KMS-11 (cell line): ENCODE data around the gene IL18R1.

Experiments used
- H2AFZ ChIP-seq: fragments of 200-600 bp; sonication (generic); 2 replicates; pipeline ENCODE4 v1.6.1; 2016; ENCODE audit warnings: antibody characterized with exemption, mixed run types, low read depth
- H3K27ac ChIP-seq: fragments of 200-600 bp; sonication (generic); 2 replicates; pipeline ENCODE4 v1.6.1; 2016; ENCODE audit warnings: mild to moderate bottlenecking, mixed run types
- H3K27me3 ChIP-seq: fragments of 200-600 bp; sonication (generic); 2 replicates; pipeline ENCODE4 v1.6.1; 2017; ENCODE audit warnings: mild to moderate bottlenecking, low read depth, mixed run types, moderate library complexity; ENCODE audit not compliant: insufficient read depth
- H3K36me3 ChIP-seq: fragments of 200-600 bp; sonication (generic); 2 replicates; pipeline ENCODE4 v1.6.1; 2017; ENCODE audit warnings: mild to moderate bottlenecking, mixed run types; ENCODE audit not compliant: insufficient read depth
- H3K4me1 ChIP-seq: fragments of 200-600 bp; sonication (generic); 2 replicates; pipeline ENCODE4 v1.6.1; 2016; ENCODE audit warnings: mild to moderate bottlenecking, low read depth, mixed run types; ENCODE audit not compliant: poor library complexity, severe bottlenecking
- H3K4me2 ChIP-seq: fragments of 200-600 bp; sonication (generic); 2 replicates; pipeline ENCODE4 v1.7.0; 2016; ENCODE audit warnings: mild to moderate bottlenecking, mixed run types
- H3K4me3 ChIP-seq: fragments of 200-600 bp; sonication (generic); IDR thresholded peaks from 2 replicates; pipeline ENCODE4 v1.6.1; 2017; ENCODE audit warnings: low read depth, low read length, mixed read lengths; ENCODE audit not compliant: insufficient read depth
- H3K79me2 ChIP-seq: fragments of 200-600 bp; sonication (generic); 2 replicates; pipeline ENCODE4 v1.6.1; 2016; ENCODE audit warnings: low read depth, mixed run types; ENCODE audit not compliant: insufficient read depth
- H3K9ac ChIP-seq: fragments of 200-600 bp; sonication (generic); 2 replicates; pipeline ENCODE4 v1.6.1; 2016; ENCODE audit warnings: mild to moderate bottlenecking, mixed run types
- H4K20me1 ChIP-seq: fragments of 200-600 bp; sonication (generic); 2 replicates; pipeline ENCODE4 v1.6.1; 2016; ENCODE audit warnings: mild to moderate bottlenecking, mixed run types; ENCODE audit not compliant: insufficient read depth
- TF ChIP-seq, protein P1 (sequence below): fragments of 200-600 bp; sonication (generic); conservative IDR thresholded peaks from 2 replicates; pipeline ENCODE4 v1.6.1; 2017; ENCODE audit warnings: low read depth, mild to moderate bottlenecking, antibody characterized with exemption, low read length, moderate library complexity, mixed read lengths

The IL18R1 gene, protein sequence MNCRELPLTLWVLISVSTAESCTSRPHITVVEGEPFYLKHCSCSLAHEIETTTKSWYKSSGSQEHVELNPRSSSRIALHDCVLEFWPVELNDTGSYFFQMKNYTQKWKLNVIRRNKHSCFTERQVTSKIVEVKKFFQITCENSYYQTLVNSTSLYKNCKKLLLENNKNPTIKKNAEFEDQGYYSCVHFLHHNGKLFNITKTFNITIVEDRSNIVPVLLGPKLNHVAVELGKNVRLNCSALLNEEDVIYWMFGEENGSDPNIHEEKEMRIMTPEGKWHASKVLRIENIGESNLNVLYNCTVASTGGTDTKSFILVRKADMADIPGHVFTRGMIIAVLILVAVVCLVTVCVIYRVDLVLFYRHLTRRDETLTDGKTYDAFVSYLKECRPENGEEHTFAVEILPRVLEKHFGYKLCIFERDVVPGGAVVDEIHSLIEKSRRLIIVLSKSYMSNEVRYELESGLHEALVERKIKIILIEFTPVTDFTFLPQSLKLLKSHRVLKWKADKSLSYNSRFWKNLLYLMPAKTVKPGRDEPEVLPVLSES

DNA sequence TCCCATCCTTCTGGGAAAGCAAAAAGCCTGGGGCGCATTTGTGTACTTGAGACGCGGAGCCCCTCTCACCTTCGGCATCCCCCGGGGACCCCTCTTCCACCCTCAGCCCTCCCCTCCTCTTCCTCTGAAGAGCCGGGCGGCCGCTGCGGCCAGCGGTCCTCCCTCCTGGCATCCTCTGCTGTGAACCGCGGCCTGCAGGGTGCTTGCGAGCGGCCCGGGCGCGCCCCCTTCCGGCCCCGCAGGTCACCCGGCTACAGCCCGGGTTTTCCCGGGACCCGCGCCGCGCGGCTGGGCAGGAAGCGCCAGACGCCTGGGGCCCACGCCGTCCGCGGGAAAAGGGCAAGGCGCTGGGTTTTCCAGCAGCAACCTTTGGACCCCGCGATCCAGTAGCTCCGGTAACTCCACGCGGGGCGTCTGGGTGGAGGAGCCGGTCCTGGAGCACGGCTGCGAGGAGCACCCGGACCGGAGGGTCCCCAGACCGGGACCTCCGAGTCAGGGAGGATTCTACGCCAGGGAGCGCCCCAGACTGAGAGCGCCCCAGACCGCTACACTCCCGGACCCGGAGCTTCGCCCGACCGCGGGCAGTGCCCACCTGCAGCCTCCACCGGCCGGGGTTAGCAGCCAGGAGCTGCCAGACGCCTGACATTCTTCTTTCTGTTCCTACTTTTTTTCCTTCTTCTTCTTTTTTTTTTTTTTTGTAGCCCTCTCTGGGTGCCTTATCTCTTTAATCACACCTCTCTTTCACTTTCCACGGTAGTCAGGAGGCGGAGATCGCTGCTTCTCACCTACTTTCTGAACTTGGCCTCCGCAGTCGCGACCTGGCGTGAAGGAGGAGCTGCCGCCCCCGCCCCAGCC, at the start of gene IL18R1:
Gene IL18R1 (plus strand): TSS at position 271 of the 855 bp plus-strand sequence. CDS start 6,865 bp downstream, outside the sequence.
- no peaks in the 10 kb centered on the region for H3K79me2 ChIP-seq
- no peaks in the 10 kb centered on the region for H3K36me3 ChIP-seq
- H4K20me1 ChIP-seq, result no peaks in the 10 kb centered on the region
- H2AFZ ChIP-seq, result peak within 1 kb of the TSS; percentile 75
- no peak within 1 kb of the TSS for H3K27ac ChIP-seq
- H3K4me2 ChIP-seq, result peak within 1 kb of the TSS; percentile 47; the same call in 1 of the 2 replicates
- peak within 1 kb of the TSS; percentile 41 for H3K4me3 ChIP-seq
- TF ChIP-seq, protein P1, sequence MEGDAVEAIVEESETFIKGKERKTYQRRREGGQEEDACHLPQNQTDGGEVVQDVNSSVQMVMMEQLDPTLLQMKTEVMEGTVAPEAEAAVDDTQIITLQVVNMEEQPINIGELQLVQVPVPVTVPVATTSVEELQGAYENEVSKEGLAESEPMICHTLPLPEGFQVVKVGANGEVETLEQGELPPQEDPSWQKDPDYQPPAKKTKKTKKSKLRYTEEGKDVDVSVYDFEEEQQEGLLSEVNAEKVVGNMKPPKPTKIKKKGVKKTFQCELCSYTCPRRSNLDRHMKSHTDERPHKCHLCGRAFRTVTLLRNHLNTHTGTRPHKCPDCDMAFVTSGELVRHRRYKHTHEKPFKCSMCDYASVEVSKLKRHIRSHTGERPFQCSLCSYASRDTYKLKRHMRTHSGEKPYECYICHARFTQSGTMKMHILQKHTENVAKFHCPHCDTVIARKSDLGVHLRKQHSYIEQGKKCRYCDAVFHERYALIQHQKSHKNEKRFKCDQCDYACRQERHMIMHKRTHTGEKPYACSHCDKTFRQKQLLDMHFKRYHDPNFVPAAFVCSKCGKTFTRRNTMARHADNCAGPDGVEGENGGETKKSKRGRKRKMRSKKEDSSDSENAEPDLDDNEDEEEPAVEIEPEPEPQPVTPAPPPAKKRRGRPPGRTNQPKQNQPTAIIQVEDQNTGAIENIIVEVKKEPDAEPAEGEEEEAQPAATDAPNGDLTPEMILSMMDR, result peak; percentile 75
- peak within 1 kb of the TSS; percentile 51; the same call in 1 of the 2 replicates for H3K9ac ChIP-seq
- H3K27me3 ChIP-seq, result no peaks in the 10 kb centered on the region
- peaks cover 8% of the 10 kb centered on the region for H3K4me1 ChIP-seq

DNA sequence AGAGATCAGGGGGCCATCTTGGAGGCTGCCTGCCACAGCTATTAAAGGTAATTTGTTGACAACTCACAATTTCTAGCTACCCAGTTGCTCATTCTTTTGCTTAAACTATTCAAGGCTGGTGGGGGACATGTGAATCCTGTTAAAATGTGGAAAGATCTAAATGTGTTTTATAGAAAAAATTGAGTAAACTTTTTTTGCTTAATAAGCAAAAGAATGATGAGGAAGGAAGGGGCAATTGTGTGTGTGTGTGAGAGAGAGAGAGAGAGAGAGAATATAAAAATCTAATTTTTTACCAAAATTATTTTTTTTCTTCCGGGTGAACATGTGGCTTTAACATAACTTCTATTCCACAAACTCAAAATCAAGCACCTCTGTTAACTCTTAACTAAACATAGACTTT, 49.5 kb upstream of the IL18R1 start:
- Histone ChIP-seq H4K20me1 (no peaks in the 10 kb centered on the region), H2AFZ (no peak overlapping the region), H3K27me3 (no peaks in the 10 kb centered on the region), H3K4me3 (no peak overlapping the region), H3K4me1 (no peaks in the 10 kb centered on the region), H3K27ac (no peak overlapping the region), H3K79me2 (no peaks in the 10 kb centered on the region), H3K36me3 (no peaks in the 10 kb centered on the region), H3K4me2 (no peak overlapping the region), H3K9ac (no peak overlapping the region)
- TF ChIP-seq, protein P1, result no peak

DNA sequence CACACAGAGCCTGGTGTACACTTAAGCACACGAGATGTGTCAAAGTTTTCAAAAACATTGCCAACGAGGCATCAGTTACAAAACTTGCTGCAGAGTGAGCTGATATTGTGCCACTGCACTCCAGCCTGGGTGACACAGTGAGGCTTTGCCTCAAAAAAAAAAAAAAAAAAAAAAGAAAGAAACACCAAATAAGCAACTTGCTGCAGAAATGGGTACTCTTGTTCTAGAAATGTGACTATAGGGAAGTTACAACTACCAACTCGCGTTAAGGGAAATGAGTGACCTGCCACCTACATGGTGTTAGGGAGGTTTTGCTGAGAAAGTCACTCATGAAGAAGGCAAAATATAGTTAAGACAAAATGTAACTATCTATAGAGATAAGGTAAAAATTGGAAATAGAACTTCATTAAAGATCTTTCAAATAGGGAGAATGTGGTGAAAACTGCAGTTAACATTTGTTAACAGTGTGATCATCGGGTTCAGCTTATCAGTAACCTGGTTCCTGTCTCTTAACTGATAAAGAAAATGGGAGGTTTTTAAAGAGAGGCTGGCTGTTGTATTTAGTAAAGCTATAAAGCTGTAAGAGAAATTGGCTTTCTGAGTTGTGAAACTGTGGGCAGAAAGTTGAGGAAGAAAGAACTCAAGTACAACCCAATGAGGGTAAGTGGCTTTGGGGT, 44.5 kb upstream of the IL18R1 start, which contains the start of gene IL1RL1:
Gene IL1RL1 (plus strand): TSS at position 600 of the 677 bp plus-strand sequence. CDS start 26,702 bp downstream, outside the sequence.
- Histone ChIP-seq H3K27ac (no peak within 1 kb of the TSS), H2AFZ (no peak within 1 kb of the TSS)
- TF ChIP-seq, protein P1, result no peak

DNA sequence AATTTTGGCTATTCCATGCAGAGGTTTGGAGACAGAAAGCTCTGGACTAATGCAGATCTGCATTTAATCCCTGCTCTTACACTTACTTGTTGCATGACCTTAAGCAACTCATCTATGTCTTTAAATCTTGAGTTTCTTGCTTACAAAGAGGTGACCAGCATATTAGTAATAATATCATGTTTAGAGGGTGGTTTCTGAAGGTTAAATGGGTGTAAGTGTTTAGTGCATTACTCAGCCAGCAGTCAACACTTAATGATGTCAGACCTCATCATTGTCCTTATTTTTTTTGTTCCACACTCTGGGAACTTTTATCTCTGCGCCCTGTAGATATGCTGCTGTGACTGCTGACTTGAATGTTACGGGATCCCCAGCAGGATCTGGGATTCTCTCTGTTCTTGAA, 42.6 kb upstream of the IL18R1 start:
- H3K36me3 ChIP-seq, result no peaks in the 10 kb centered on the region
- H3K27me3 ChIP-seq, result no peaks in the 10 kb centered on the region
- no peak overlapping the region for H3K4me2 ChIP-seq
- no peaks in the 10 kb centered on the region for H3K4me1 ChIP-seq
- H4K20me1 ChIP-seq, result no peaks in the 10 kb centered on the region
- H3K27ac ChIP-seq, result no peak overlapping the region
- H3K79me2 ChIP-seq, result no peaks in the 10 kb centered on the region
- H2AFZ ChIP-seq, result no peak overlapping the region
- no peak overlapping the region for H3K4me3 ChIP-seq
- H3K9ac ChIP-seq, result no peak overlapping the region
- TF ChIP-seq, protein P1, result no peak

More for the DNA sequence above, 44.5 kb upstream of the IL18R1 start, which contains the start of gene IL1RL1:
- no peak within 1 kb of the TSS for H3K4me3 ChIP-seq
- no peak within 1 kb of the TSS for H3K4me2 ChIP-seq
- H3K9ac ChIP-seq, result no peak within 1 kb of the TSS
- H3K27me3 ChIP-seq, result no peaks in the 10 kb centered on the region
- H4K20me1 ChIP-seq, result no peaks in the 10 kb centered on the region
- no peaks in the 10 kb centered on the region for H3K79me2 ChIP-seq
- H3K36me3 ChIP-seq, result no peaks in the 10 kb centered on the region
- H3K4me1 ChIP-seq, result no peaks in the 10 kb centered on the region
